WTC11 (cell line): ENCODE measurements around the gene CENPN. TPM values are rescaled to one million over a fixed set of nuclear protein-coding genes. Genes with fewer than 3 reads are reported as not detected.

Experiments used
- ATAC-seq: fragments of 200-7000 bp; cut with Tn5 transposase; 2 replicates; pipeline ENCODE4 v1.10.0; 2021; ENCODE audit warnings: mild to moderate bottlenecking, moderate library complexity
- CTCF ChIA-PET: fragments of 300-600 bp; sonication (Branson Sonifier 250); formaldehyde crosslinking; loops from one replicate; lab custom pipeline; 2021; ENCODE audit warnings: antibody characterized with exemption; lab: Charles Lee
- POLR2A ChIA-PET: fragments of 350-600 bp; sonication (Branson Sonifier 250); formaldehyde crosslinking; loops from one replicate; lab custom pipeline; 2021; ENCODE audit warnings: antibody characterized with exemption; lab: Charles Lee
- DNase-seq: peaks from one replicate; pipeline ENCODE4 v3.0.0; 2021; ENCODE audit warnings: low spot score
- H3K27ac Mint-ChIP-seq: 2 replicates; pipeline ENCODE4 v1.8.0; 2021; ENCODE audit warnings: mixed read lengths
- H3K27me3 Mint-ChIP-seq: 2 replicates; pipeline ENCODE4 v1.8.0; 2021; ENCODE audit warnings: low read depth, mild to moderate bottlenecking, moderate library complexity, mixed read lengths
- H3K36me3 Mint-ChIP-seq: 2 replicates; pipeline ENCODE4 v1.8.0; 2021; ENCODE audit warnings: mixed read lengths
- H3K4me1 Mint-ChIP-seq: 2 replicates; pipeline ENCODE4 v1.8.0; 2022; ENCODE audit warnings: mixed read lengths
- H3K4me3 Mint-ChIP-seq: 2 replicates; pipeline ENCODE4 v1.8.0; 2021; ENCODE audit warnings: mild to moderate bottlenecking, moderate library complexity, mixed read lengths
- H3K9me3 Mint-ChIP-seq: 2 replicates; pipeline ENCODE4 v1.8.0; 2021; ENCODE audit warnings: mixed read lengths
- ARID4B ChIP-seq: sonication (generic); formaldehyde crosslinking; IDR thresholded peaks from 2 replicates; pipeline ENCODE4 v1.8.0; 2023; ENCODE audit warnings: missing genetic modification reagents, mild to moderate bottlenecking, borderline replicate concordance
- CDX4 ChIP-seq: fragments of 250-450 bp; sonication (Bioruptor Pico); IDR thresholded peaks from 2 replicates; pipeline ENCODE4 v1.9.0; 2021; ENCODE audit warnings: moderate library complexity, mild to moderate bottlenecking, inconsistent platforms, borderline replicate concordance
- E2F1 ChIP-seq: sonication (generic); formaldehyde crosslinking; IDR thresholded peaks from 2 replicates; pipeline ENCODE4 v1.8.0; 2022; ENCODE audit warnings: mild to moderate bottlenecking, missing genetic modification reagents
- E2F4 ChIP-seq: sonication (generic); formaldehyde crosslinking; IDR thresholded peaks from 2 replicates; pipeline ENCODE4 v1.8.1; 2022; ENCODE audit warnings: low read depth, mild to moderate bottlenecking, moderate library complexity, missing genetic modification reagents, borderline replicate concordance
- ELF4 ChIP-seq: sonication (generic); formaldehyde crosslinking; IDR thresholded peaks from 2 replicates; pipeline ENCODE4 v1.8.1; 2022; ENCODE audit warnings: low read depth, mild to moderate bottlenecking, moderate library complexity, missing genetic modification reagents
- ERG ChIP-seq: fragments of 250-450 bp; sonication (Bioruptor Pico); IDR thresholded peaks from 2 replicates; pipeline ENCODE4 v1.8.0; 2021; ENCODE audit warnings: mild to moderate bottlenecking
- ETV6 ChIP-seq: sonication (generic); formaldehyde crosslinking; IDR thresholded peaks from 2 replicates; pipeline ENCODE4 v1.8.1; 2022; ENCODE audit warnings: mild to moderate bottlenecking, missing genetic modification reagents
- FOXJ3 ChIP-seq: sonication (generic); formaldehyde crosslinking; IDR thresholded peaks from 2 replicates; pipeline ENCODE4 v1.9.0; 2021; ENCODE audit warnings: missing genetic modification reagents, mild to moderate bottlenecking, borderline replicate concordance
- JUN ChIP-seq: sonication (generic); formaldehyde crosslinking; IDR thresholded peaks from 2 replicates; pipeline ENCODE4 v1.8.0; 2023; ENCODE audit warnings: mild to moderate bottlenecking, missing genetic modification reagents
- KAT7 ChIP-seq: sonication (generic); formaldehyde crosslinking; IDR thresholded peaks from 2 replicates; pipeline ENCODE4 v1.8.1; 2023; ENCODE audit warnings: missing genetic modification reagents, mild to moderate bottlenecking, borderline replicate concordance
- NR2C2 ChIP-seq: sonication (generic); formaldehyde crosslinking; IDR thresholded peaks from 2 replicates; pipeline ENCODE4 v1.8.0; 2022; ENCODE audit warnings: mild to moderate bottlenecking, missing genetic modification reagents
- OVOL2 ChIP-seq: fragments of 250-450 bp; sonication (Bioruptor Pico); IDR thresholded peaks from 2 replicates; pipeline ENCODE4 v1.9.0; 2021; ENCODE audit warnings: mild to moderate bottlenecking, borderline replicate concordance
- PRDM15 ChIP-seq: sonication (generic); formaldehyde crosslinking; IDR thresholded peaks from 2 replicates; pipeline ENCODE4 v1.8.0; 2022; ENCODE audit warnings: missing genetic modification reagents
- PREB ChIP-seq: sonication (generic); formaldehyde crosslinking; IDR thresholded peaks from 2 replicates; pipeline ENCODE4 v1.8.1; 2022; ENCODE audit warnings: mild to moderate bottlenecking, missing genetic modification reagents, moderate library complexity, borderline replicate concordance
- PRRX2 ChIP-seq: fragments of 250-450 bp; sonication (Bioruptor Pico); IDR thresholded peaks from 2 replicates; pipeline ENCODE4 v1.8.0; 2021; ENCODE audit warnings: mild to moderate bottlenecking
- TEAD1 ChIP-seq: sonication (generic); formaldehyde crosslinking; IDR thresholded peaks from 2 replicates; pipeline ENCODE4 v1.8.0; 2022; ENCODE audit warnings: mild to moderate bottlenecking, missing genetic modification reagents
- USF1 ChIP-seq: sonication (generic); formaldehyde crosslinking; IDR thresholded peaks from 2 replicates; pipeline ENCODE4 v1.8.0; 2022; ENCODE audit warnings: mild to moderate bottlenecking, missing genetic modification reagents
- ZNF671 ChIP-seq: fragments of 250-450 bp; sonication (Bioruptor Pico); IDR thresholded peaks from 2 replicates; pipeline ENCODE4 v1.8.0; 2021; ENCODE audit warnings: mild to moderate bottlenecking
- total RNA-seq: library from RNA; stranded (reverse); gene quantifications from 3 replicates; pipeline ENCODE4 v1.2.3, GENCODE V29; 2021

Gene CENPN
- total RNA-seq, 1 experiment from 2014 or later: 47.4 TPM

GRCh38 chr16:81060576-81061306 lies 53.7 kb downstream of the CENPN start (continued):
- TF ChIP-seq ARID4B: no peak
- no peak for TF ChIP-seq ZNF671 (CRISPR knock-in tag)
- no peak for TF ChIP-seq ERG (CRISPR knock-in tag)
- TF ChIP-seq ETV6 (CRISPR knock-in tag): no peak
- TF ChIP-seq TEAD1 (CRISPR knock-in tag): no peak

GRCh38 chr16:81061307-81061640 lies 54.3 kb downstream of the CENPN start:
- DNase-seq: no peak

More at GRCh38 chr16:81061307-81061640, 54.3 kb downstream of the CENPN start:
- H3K27ac Mint-ChIP-seq: peak overlapping the region; percentile 78; the same call in 1 of the 2 replicates
- no peaks in the 10 kb centered on the region for H3K27me3 Mint-ChIP-seq
- H3K4me1 Mint-ChIP-seq: peaks cover 14% of the 10 kb centered on the region
- no peak for TF ChIP-seq JUN
- TF ChIP-seq E2F4 (CRISPR knock-in tag): no peak
- TF ChIP-seq KAT7 (CRISPR knock-in tag): no peak
- no peak for TF ChIP-seq E2F1 (CRISPR knock-in tag)
- TF ChIP-seq PREB (CRISPR knock-in tag): no peak
- no peak for TF ChIP-seq PRDM15 (CRISPR knock-in tag)
- no peak for TF ChIP-seq CDX4
- no peak for TF ChIP-seq USF1 (CRISPR knock-in tag)
- TF ChIP-seq OVOL2 (CRISPR knock-in tag): no peak
- TF ChIP-seq NR2C2 (CRISPR knock-in tag): no peak
- no peak for TF ChIP-seq PRRX2 (CRISPR knock-in tag)
- TF ChIP-seq ELF4 (CRISPR knock-in tag): no peak
- TF ChIP-seq FOXJ3 (CRISPR knock-in tag): no peak
- ChIA-PET CTCF (no interaction called here), POLR2A (no interaction called here)
- peak; percentile 55 for ATAC-seq
- H3K9me3 Mint-ChIP-seq: no peaks in the 10 kb centered on the region
- no peaks in the 10 kb centered on the region for H3K36me3 Mint-ChIP-seq
- no peak overlapping the region for H3K4me3 Mint-ChIP-seq
